Nephron (organoid): ENCODE results near the gene KCTD2.

Experiments
- H3K27ac Mint-ChIP-seq, 3 experiments: 2 replicates each; pipeline ENCODE4 v1.8.0; 2020; ENCODE audit warnings: mixed read lengths in 3 of 3, mild to moderate bottlenecking in 2 of 3, moderate library complexity in 1 of 3
- H3K27me3 Mint-ChIP-seq: 2 replicates; pipeline ENCODE4 v1.8.0; 2021; ENCODE audit warnings: low read depth, mild to moderate bottlenecking, moderate library complexity, mixed read lengths
- H3K36me3 Mint-ChIP-seq: 2 replicates; pipeline ENCODE4 v1.8.0; 2020; ENCODE audit warnings: low read depth, mixed read lengths
- H3K4me1 Mint-ChIP-seq: 2 replicates; pipeline ENCODE4 v1.8.0; 2020; ENCODE audit warnings: mixed read lengths
- H3K4me3 Mint-ChIP-seq, 3 experiments: 2 replicates each; pipeline ENCODE4 v1.8.0; 2020; ENCODE audit warnings: mild to moderate bottlenecking in 3 of 3, mixed read lengths in 3 of 3, moderate library complexity in 2 of 3
- H3K9me3 Mint-ChIP-seq: 2 replicates; pipeline ENCODE4 v1.8.0; 2020; ENCODE audit warnings: mixed read lengths
- TF ChIP-seq, protein P1 (sequence below), 3 experiments: fragments of 200-600 bp; sonication (generic); IDR thresholded peaks; one replicate each; pipeline ENCODE4 v1.5.0; 2021; ENCODE audit warnings: antibody characterized with exemption in 3 of 3; ENCODE audit not compliant: unreplicated experiment in 3 of 3

KCTD2 gene

DNA sequence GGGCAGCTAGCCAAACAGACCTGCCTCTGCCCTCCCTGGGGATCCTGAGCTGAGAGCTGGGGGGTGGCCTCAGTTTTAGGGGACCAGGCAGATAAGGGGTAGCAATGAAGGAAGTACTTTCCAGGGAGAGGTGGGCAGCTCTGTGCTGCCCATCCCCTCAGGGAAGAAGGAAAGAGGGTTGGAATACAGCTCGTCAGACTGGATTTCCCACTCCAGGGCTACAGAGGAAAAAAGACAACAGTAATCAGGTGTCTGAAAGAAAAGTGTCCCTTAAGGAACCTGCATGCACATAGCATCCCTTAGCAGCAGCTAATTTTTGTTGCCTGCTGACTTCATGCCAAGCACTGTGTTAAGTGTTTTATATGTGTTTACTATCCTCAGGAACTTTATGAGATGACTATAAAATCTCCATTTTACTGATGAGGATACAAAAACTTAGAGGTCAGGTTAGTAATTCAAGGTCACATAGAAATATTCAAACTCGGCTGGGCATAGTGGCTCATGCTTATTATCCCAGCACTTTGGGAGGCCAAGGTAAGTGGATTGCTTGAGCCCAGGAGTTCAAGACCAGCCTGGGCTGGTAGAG, 37.8 kb upstream of the KCTD2 start:
- Mint-ChIP-seq H3K27me3 (no peaks in the 10 kb centered on the region), H3K4me1 (peaks cover 23% of the 10 kb centered on the region), H3K36me3 (peaks cover 3% of the 10 kb centered on the region), H3K27ac (peak overlapping the region in 1 of 3 experiments; percentile 48), H3K9me3 (no peaks in the 10 kb centered on the region), H3K4me3 (peak overlapping the region in 1 of 3 experiments; percentile 50)
- TF ChIP-seq, protein P1, sequence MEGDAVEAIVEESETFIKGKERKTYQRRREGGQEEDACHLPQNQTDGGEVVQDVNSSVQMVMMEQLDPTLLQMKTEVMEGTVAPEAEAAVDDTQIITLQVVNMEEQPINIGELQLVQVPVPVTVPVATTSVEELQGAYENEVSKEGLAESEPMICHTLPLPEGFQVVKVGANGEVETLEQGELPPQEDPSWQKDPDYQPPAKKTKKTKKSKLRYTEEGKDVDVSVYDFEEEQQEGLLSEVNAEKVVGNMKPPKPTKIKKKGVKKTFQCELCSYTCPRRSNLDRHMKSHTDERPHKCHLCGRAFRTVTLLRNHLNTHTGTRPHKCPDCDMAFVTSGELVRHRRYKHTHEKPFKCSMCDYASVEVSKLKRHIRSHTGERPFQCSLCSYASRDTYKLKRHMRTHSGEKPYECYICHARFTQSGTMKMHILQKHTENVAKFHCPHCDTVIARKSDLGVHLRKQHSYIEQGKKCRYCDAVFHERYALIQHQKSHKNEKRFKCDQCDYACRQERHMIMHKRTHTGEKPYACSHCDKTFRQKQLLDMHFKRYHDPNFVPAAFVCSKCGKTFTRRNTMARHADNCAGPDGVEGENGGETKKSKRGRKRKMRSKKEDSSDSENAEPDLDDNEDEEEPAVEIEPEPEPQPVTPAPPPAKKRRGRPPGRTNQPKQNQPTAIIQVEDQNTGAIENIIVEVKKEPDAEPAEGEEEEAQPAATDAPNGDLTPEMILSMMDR (IDR thresholded peaks at IDR 0.05; ENCODE audit: unreplicated experiment in 3 of 3) = no peak

DNA sequence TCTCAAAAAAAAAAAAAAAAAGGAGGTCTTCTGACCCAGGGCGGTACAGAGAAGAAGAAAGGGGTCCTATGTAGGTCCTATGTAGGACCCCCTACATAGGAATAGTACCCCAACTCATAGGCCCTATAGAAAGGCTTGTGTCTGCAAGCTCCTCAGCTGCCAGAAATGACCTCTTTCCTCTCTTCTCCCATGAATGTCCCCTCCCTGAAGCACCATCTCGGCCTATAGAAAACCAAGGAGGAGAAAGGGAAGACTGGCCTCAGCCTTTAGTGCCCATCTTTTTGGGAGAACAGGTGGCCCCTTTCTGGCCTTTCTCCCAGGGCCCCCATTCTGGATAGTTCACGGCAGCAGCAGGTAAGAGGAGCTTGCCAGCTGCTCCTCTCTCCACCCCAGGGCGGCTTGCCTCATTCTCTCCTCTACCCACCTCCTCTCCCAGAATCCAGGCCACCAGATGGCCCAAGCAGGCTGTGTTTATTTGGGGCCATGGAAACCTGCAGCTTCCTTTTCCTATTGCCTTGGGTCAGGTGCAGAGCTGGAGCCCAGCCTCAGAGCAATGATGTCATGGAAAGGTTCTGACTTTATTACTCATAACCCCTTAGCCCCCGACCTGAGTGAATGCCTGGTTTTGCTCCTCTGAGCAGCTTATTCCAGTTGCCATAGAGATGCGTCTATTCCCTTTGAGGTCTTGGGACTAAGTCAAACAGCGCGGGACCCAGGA, 36.2 kb upstream of the KCTD2 start:
- Mint-ChIP-seq H3K4me1 (peaks cover 23% of the 10 kb centered on the region), H3K36me3 (peaks cover 7% of the 10 kb centered on the region), H3K27me3 (no peaks in the 10 kb centered on the region), H3K9me3 (no peaks in the 10 kb centered on the region), H3K4me3 (peak overlapping the region; percentile 68 to 96 (median 91)), H3K27ac (peak overlapping the region; percentile 97 to 99 (median 97))
- TF ChIP-seq, protein P1 (IDR thresholded peaks at IDR 0.05; ENCODE audit: unreplicated experiment in 3 of 3) = no peak

DNA sequence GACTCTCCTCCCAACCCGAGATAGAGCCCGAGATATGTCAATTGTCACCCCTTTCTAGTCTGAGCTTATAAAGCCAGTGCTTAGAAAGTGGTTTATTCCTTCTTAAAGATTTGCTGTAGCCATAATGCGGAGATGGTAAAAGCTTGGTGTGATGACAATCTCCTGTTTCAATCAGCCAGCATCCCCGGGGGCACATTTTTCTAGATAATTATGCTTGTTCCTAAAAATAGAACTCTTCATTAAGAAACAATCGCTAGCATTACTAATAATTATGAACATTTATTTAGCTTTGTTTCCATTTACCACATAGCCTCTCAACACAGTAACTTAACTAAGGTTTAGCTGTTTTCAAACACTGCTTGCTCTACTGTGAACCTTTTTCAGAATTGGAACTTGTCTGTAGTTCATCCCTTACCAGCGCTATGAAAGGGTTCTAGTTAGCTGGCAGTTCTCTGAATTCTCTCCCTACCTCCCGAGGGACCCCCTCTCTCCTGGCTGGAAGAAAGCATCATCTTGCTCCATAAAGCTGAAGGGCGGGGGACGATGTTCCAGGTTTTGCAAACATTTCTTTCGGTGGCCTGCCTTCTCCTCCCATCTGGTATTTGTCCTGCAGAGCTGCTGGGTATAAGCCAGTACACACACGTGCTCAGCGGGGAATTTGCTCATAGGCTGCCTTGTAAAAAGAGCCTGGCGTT, 35.5 kb upstream of the KCTD2 start:
- Mint-ChIP-seq H3K4me3 (peak overlapping the region; percentile 91 to 96 (median 94)), H3K4me1 (peaks cover 23% of the 10 kb centered on the region), H3K9me3 (no peaks in the 10 kb centered on the region), H3K27me3 (no peaks in the 10 kb centered on the region), H3K36me3 (peaks cover 12% of the 10 kb centered on the region), H3K27ac (peak overlapping the region; percentile 97 to 99 (median 97))
- TF ChIP-seq, protein P1 (IDR thresholded peaks at IDR 0.05; ENCODE audit: unreplicated experiment in 3 of 3) = no peak

DNA sequence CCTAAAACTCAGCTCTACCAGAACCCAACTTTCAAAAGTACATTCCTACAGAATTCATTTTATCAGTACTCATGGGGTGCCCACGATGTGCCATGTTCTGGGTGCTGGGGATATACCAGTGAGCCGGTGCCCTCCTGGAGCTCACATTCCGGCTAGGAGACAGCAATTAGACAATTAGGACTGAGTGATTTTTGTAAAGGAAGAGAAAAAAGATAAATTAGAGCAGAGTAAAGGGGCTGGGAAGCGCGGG, 35.0 kb upstream of the KCTD2 start:
- peaks cover 14% of the 10 kb centered on the region for H3K36me3 Mint-ChIP-seq
- peak overlapping the region; percentile 91 to 96 (median 94) for H3K4me3 Mint-ChIP-seq
- TF ChIP-seq, protein P1 (IDR thresholded peaks at IDR 0.05; ENCODE audit: unreplicated experiment in 3 of 3) = no peak
- no peaks in the 10 kb centered on the region for H3K9me3 Mint-ChIP-seq
- H3K27me3 Mint-ChIP-seq = no peaks in the 10 kb centered on the region
- peak overlapping the region; percentile 97 to 99 (median 97) for H3K27ac Mint-ChIP-seq
- peaks cover 23% of the 10 kb centered on the region for H3K4me1 Mint-ChIP-seq

DNA sequence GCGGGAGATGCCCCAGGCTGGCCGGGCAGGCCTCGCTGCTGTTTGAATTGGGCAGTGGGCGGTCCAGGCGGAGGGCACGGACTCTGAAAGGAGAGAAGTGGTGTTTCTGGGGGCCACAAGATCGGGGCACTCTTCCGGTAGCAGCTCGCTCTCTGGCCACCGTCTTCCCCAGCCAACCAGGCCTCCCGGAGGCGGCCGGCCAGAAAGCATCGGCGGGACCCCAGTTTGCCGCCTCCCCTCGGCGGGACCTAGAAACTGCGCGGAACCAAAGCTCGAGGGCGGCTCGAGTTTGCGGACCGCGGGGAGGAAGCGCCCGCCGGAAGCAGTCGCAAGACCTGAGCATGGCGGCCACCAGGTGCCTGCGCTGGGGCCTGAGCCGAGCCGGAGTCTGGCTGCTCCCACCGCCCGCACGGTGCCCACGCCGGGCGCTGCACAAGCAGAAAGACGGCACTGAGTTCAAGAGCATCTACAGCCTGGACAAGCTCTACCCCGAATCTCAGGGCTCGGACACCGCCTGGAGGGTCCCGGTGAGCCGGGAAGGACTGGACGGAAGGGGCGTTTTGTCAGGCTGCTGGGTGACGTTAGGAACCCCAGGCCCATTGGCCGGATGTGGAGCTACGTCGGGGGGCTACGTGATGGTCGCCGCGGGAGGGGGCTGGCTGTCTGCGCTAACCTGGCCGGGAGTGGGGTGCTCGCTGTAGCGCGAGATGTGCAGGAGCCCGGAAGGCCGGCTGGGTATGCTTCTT, 34.5 kb upstream of the KCTD2 start, which contains the start of gene MRPL58:
Gene MRPL58 (plus strand): TSS at position 325 of the 746 bp plus-strand sequence. CDS start 17 bp downstream, at position 342.
- Mint-ChIP-seq H3K36me3 (peaks cover 14% of the 10 kb centered on the region), H3K27me3 (no peaks in the 10 kb centered on the region), H3K27ac (peak within 1 kb of the TSS; percentile 97 to 99 (median 97)), H3K9me3 (no peaks in the 10 kb centered on the region), H3K4me1 (peaks cover 23% of the 10 kb centered on the region), H3K4me3 (peak within 1 kb of the TSS; percentile 91 to 96 (median 94))
- TF ChIP-seq, protein P1 (IDR thresholded peaks at IDR 0.05; ENCODE audit: unreplicated experiment in 3 of 3) = peak; percentile 57 to 68 (median 65)
